Stimulated activated CD8-positive, alpha-beta memory T cell treated with anti-CD3 and anti-CD28 coated beads, Interleukin-15, amount 100 ng/mL, for 48 hours (primary cell): Measurements from ENCODE around the gene ATG10.
"Not testable (repeated sequence)": the region's sequence is repeated elsewhere in the genome, so short reads cannot be mapped to it uniquely, and the experiment has no call there.

Experiments used
- DNase-seq, 2 donors: peaks; one replicate each; pipeline ENCODE4 v3.0.0-alpha.2; 2020; ENCODE audit warnings: low read depth in 2 of 2

ATG10 gene

GRCh38 chr5:82054004-82054710 lies 82.3 kb downstream of the ATG10 start:
- DNase-seq, result no peak

DNA sequence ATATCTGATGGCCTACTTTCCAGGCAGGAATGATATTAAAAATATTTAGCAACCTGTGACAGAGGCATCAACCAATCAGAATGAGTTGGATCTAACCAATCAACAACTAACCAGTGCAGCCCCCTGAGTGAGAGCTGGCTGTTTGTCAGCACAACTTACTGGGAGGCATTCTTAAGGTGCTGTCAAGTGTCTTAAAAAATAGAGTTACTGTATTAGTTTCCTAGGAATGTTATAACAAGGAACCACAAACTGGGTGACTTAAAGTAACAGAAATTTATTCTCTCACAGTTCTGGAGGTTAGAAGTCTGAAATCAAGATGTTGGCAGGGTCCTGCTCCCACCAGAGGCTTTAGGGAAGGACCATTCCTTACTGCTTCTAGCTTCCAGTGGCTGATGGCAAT lies 85.2 kb downstream of the ATG10 start:
- DNase-seq, result no peak

DNA sequence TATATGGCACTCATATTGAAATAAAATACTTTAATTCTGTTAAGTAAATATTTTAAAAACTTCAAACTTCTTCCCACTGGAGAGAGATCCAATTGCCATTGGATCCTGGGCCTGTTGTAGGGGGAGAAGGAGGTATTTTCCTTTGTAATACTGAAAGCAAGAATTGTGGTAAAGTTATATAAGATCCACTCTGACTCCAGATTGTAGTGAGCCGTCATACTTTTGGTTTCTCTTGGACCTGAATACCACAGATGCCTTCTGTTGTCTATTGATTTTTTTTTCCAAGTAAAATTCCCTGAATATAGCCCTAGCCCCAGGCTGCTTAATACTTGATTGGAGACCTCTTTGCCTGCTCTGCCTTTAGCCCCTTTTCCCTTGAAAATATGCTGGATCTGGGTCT lies 86.9 kb downstream of the ATG10 start:
- DNase-seq, result no peak

DNA sequence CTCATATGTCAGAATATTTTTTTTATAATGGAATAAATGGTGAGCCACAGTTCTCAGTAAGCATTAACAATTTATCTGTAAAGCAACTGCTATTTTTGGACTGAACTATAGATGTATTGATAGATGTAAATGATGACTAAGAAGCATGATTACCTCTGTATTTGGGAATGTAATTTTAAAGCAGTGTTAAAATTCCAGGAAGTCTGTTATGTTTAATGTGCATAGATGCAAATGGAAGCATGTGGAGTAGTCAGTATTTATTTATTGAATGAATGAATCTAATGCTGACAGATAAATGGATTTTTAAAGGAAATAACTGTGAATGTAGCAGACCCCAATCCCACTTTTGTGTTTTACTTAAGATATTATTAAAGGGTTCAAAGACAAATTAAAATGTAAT lies 95.0 kb downstream of the ATG10 start:
- DNase-seq, result no peak

GRCh38 chr5:82068042-82068441 lies 96.2 kb downstream of the ATG10 start:
- not testable (repeated sequence) for DNase-seq

DNA sequence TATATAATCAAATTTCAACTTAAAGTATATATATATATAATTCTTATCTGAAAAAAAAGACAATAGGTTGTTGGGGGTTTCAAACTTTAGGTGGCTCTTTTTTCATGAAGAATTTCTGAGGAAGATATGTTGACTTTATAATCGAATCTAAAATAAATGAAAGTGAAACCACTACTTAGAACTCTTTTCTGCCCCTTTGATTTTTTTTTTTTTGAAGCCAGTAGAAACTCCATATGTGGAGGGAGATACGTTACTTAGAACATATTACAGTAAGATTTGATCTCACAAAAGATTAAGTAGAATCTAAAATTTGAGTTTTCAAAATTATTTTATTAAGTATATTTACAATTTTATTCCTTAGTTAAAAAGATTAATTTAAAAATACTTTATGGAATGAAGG lies 96.9 kb downstream of the ATG10 start:
- no peak for DNase-seq

GRCh38 chr5:82072138-82072537 lies 100.3 kb downstream of the ATG10 start:
- no peak for DNase-seq

- no peak for DNase-seq
Observed at GRCh38 chr5:82073179-82073578, 101.4 kb downstream of the ATG10 start.

GRCh38 chr5:82074950-82075349 lies 103.1 kb downstream of the ATG10 start:
- no peak for DNase-seq

DNA sequence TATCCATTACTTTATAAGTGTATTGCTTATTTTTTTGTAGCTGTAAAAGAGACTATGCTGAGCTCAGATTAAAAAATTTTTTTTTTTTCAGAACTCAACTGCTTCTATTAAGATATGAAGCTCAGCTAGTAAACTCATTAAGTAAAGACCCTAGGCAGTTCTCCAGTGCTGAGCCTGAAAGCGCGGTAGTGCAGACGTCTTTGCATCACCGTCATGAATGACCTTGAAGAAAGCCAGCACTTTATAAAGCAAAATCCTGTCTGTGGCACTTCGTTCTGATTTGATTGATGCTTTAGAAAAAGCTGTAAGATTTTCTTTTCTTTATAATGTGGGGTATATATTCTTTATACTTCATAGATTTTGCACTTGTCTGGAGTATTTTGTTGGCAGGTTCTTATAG lies 105.7 kb downstream of the ATG10 start:
- no peak for DNase-seq

GRCh38 chr5:82091617-82092016 lies 119.8 kb downstream of the ATG10 start:
- DNase-seq, result no peak

DNA sequence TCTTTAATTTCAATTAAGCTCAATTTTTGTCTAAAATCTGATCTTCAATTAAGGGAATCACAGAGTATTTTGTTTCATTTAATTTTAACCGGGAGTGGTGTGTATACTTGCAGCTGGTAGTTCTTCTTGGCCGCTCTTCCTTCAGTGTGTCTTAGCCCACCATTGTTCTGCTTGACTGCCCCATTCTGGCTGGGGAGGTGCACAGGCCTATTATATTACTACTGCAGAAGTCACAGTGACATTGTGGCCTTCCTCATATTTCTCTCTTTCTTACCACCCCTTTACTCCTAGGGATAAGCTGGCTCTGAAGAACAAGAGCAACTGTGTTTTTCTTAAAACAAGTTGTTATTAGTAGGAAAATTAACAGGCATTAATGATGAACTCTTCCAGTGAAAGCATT lies 123.7 kb downstream of the ATG10 start:
- no peak for DNase-seq

GRCh38 chr5:82096249-82096648 lies 124.4 kb downstream of the ATG10 start:
- no peak for DNase-seq

- DNase-seq, result no peak
Observed at GRCh38 chr5:82100303-82101077, 128.7 kb downstream of the ATG10 start.

GRCh38 chr5:82104872-82105271 lies 133.0 kb downstream of the ATG10 start:
- no peak for DNase-seq

DNA sequence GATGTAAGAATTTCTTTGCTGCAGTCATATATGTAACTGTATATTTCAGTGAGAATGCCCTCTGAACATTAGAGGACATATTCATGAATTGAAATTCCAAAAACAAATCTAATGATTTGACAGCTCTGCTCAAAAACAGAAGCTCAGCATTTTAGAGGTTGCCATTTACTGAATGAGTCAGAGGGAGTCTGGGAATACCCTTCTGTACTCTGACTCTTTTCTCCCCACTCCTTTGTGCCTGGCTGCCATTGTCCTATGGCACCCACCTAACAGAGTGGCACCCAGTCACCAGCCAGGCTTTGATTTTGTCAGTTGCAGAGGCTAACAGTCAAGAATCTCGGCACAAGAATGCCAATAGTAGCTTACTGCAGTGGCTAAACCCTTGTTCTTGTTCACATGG lies 133.6 kb downstream of the ATG10 start:
- DNase-seq, result no peak

GRCh38 chr5:82106207-82106606 lies 134.4 kb downstream of the ATG10 start:
- DNase-seq, result no peak

DNA sequence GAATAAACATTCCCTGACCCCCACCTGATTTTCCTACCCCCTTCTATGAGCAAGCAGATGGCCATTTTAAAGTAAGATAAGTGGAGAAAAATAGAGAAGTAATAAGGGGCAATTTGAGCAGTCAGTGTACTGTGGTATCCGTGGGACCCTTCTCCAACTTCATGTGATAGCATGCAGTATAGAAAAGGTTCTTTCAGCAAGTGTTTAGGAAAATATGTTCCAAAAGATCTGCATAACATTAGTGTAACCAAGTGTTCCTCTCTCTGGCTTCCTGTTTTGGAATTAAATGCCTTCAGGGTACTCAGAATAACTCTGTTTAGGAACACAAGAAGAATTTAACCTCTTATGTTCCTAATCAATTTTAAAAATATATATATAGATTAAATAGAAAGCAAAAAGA lies 134.9 kb downstream of the ATG10 start:
- no peak for DNase-seq

DNA sequence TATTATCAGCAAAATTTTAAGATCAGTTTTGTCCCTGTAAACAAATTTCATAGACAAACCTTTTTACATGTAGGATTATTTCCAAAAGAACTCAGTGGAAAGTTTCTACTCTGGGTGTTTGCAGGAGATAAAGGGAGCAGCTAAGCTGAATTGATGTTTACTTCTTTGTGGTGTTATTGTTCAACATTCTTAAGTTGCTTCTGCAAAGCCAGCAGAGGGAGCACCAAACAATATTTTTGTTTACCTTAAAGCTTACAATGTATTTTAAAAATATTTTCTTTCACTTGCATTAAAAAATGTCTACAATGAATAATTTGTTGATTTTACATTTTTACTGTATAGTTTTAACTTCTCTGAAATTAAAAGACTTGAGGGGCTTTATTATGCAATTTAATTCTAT lies 135.4 kb downstream of the ATG10 start:
- no peak for DNase-seq

GRCh38 chr5:82109013-82109412 lies 137.2 kb downstream of the ATG10 start:
- DNase-seq, result no peak

DNA sequence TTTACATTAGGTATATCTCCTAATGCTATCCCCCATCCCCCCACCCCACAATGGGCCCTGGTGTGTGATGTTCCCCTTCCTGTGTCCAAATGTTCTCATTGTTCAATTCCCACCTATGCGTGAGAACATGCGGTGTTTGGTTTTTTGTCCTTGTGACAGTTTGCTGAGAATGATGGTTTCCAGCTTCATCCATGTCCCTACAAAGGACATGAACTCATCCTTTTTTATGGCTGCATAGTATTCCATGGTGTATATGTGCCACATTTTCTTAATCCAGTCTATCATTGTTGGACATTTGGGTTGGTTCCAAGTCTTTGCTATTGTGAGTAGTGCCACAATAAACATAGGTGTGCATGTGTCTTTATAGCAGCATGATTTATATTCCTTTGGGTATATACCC lies 138.1 kb downstream of the ATG10 start:
- DNase-seq, result not testable (repeated sequence)

- no peak for DNase-seq
Observed at GRCh38 chr5:82111191-82111590, 139.4 kb downstream of the ATG10 start.

GRCh38 chr5:82115858-82116257 lies 144.0 kb downstream of the ATG10 start:
- no peak for DNase-seq
